HG03095 (cell line): ENCODE results near the gene ST3GAL4.

ENCODE experiments used
- ATAC-seq: cut with Tn5 transposase; IDR thresholded peaks from one replicate; pipeline ENCODE4 v1.9.1; 2021; ENCODE audit warnings: moderate library complexity; ENCODE audit not compliant: unreplicated experiment

ST3GAL4 gene

DNA sequence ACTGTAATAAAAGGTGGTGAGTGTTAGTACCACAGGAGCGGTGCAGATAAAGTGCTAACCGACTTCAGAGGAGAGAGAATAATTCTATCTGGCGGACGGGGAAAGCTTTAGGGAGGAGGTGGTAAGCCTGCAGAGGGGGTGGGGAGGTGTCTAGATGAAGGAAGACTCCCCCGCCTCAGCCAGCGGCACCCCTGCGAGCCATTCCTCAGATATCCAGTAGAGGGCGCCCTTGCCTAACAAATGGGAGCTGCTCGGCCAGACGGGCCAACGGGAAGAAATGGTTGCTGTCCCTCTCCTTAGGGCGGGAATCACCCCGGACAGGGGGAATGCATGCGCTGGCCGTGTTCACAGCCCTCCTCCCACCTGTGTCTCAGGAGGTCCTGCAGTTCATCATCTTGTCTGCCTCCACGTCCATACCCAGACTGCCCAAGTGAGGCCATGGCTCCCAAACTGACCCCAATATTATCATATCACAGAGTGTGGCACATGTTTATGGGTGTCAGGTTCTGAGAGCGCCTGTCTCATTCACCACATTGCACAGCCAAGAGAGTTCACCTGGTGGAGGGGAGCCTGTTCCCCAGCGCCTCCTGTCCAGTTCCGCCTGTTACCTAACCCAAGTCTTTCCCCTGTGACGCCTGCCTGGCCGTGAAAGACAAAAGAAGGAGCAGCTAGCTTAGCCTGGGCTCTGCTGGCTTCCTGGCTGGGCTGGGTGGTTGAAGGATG lies 85.5 kb downstream of the ST3GAL4 start:
- no peak for ATAC-seq

DNA sequence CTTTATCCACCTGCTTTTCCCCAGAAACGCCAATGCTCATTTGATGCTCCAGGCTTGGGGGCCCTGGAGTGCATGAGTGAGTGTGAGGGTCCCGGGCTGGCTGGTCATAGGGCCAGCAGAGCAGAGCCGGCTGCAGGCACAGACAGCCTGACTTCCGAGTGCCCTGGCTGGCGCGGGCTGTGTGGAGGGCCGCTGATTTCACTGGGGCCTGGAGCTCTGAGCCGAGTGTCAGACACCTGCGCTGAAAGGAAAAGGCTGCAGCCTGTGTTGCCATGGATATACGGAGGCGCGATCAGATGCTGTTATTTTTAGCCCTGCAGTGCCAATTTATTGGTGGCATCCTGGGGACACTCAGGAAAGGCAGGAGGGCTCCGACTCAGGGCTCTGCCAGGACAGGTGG lies 87.6 kb downstream of the ST3GAL4 start:
- no peak for ATAC-seq

DNA sequence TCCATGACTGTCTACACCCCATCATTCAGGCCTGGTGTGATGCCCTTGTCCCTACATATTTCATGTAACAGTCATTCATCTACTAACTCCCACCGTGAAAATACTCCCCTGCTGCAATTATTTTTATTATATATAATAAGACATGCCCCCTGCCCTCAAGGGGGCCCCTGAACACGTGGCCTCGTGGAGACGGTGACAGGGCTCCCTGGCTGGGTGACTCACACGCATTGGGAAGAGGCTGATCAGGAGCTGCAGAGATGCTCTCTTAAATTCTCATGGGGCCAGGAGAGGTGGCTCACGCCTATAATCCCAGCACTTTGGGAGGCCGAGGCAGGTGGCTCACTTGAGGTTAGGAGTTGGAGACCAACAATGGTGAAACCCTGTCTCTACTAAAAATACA lies 88.6 kb downstream of the ST3GAL4 start:
- no peak for ATAC-seq

DNA sequence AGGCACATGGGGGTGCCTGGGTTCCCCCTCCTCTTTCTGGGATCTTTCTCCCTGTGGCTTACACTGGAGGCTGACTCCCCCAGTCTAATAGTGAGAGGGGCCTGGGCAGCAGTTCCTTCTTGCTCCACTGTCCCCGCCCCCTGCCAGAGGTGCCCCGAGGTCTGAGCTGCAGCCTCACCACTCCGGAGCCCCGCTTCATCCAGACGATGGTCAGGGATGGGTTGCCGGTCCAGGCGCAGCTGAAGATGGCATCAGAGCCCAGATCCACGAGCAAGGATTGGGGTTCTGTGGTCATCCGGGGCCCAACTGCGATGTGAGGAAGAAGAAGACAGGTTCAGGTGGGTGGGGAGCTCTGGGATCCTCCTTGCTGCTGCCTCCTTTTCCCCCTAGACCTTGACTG lies 91.1 kb downstream of the ST3GAL4 start:
- ATAC-seq, result no peak

DNA sequence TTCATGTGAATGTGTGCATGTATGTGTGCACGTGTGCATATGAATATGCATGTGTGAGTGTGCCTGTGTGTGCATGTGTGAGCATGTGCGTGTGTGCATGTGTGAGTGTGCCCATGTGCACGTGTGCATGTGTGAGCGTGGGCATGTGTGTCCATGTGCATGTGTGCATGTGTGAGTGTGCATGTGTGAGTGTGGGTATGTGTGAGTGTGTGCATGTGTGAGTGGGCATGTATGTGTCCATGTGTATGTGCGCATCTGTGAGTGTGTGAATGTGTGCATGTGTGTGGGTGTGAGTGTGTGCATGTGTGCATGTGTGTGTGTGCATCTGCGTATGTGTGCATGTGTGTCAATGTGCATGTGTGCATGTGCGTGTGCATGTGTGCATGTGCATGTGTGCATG lies 94.7 kb downstream of the ST3GAL4 start:
- ATAC-seq, result no peak

DNA sequence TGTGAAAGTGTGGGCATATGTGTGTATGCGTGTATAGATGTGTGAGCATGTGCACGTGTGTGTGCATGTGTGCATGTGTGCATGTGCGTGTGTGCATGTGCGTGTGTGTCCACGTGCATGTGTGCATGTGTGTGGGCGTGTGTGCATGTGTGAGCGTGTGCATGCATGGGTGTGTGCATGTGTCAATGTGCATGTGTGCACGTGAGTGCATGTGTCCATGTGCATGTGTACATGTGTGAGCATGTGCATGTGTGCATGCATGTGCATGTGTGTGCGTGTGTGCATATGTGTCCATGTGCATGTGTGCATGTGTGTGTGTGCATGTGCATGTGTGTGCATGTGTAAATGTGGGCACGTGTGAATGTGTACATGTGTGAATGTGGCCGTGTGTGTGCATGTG lies 95.3 kb downstream of the ST3GAL4 start:
- no peak for ATAC-seq

DNA sequence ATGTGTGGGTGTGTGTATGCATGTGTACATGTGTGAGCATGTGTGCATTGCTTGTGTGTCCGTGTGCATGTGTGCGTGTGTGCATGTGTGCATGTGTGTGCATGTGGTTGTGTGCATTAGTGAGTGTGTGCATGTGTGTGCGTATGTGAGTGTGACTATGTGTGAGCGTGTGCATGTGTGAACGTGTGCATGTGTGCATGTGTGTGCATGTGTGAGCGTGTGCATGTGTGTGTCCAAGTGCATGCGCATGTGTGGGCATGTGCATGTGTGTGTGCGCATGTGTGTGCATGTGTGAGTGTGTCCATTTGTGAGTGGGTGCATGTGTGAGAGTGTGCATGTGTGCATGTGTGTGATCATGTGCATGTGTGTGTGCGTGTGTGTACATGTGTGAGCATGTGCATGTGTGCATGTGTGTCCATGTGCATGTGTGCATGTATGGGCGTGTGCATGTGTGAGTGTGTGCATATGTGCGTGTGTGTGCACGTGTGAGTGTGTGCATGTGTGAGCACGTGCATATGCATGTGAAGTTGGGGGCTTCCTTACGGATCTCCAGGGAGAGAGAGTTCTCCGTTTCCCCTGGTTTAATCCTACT lies 95.8 kb downstream of the ST3GAL4 start:
- ATAC-seq, result no peak

DNA sequence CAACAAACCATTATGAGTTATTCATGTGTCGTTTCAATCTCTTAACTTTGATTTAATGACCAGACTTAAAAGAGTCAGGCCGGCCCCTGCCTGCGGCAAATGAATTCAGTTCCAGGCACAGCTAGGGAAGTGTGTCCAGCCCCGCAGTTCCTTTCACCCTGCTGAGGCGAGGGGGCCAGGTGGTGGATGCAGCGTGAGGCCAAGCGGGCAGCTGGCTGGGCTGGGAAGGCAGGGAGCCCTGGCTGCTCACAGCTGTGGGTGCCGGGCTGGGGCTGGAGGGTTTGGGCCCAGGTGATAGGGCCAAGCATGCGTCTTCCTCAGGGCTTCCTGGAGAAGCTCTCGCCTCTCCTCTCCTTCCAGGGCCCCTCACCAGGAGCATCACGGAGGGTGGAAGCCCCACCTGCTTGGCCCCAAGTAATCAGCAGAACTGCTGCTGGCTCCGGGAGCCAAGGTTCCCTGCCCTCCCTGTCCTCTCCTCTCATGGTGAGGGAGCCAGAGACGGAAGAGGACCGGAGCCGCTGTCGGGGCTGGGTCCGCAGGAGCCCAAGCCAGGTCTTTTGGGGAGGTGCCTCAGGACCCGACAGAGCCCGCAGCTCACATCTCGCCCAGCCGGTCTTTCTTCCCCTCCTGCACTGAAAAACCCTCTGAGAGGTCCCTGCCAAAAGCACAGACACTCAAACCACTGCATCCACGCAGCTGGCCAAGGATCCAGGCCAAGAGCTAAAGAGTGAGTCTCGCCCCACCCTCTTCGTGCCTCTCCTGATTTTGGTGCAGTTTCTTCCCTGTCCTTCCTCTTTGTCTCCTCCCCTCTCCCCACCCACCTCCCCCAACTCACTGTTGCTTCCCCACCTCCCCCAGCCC lies 97.0 kb downstream of the ST3GAL4 start:
- no peak for ATAC-seq

DNA sequence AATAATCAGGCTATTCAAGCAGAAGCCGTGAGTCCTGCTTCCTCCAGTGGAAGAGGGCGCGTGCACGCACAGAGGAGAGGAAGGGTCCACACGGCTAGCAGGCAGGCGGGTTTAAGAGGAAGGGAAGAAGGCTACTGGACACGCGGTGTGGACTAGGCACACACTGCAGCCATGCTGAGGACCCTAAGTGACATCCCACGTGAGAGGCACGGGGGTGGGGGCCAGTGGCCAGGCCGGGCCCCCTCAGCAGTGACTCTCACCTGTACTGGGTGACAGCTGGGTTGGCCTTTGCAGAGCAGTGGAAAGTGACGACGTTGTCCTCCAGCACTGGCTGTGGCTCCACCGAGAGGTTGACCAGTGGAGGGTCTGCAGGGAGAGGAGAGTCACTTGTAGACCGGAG lies 100.6 kb downstream of the ST3GAL4 start:
- ATAC-seq, result no peak

DNA sequence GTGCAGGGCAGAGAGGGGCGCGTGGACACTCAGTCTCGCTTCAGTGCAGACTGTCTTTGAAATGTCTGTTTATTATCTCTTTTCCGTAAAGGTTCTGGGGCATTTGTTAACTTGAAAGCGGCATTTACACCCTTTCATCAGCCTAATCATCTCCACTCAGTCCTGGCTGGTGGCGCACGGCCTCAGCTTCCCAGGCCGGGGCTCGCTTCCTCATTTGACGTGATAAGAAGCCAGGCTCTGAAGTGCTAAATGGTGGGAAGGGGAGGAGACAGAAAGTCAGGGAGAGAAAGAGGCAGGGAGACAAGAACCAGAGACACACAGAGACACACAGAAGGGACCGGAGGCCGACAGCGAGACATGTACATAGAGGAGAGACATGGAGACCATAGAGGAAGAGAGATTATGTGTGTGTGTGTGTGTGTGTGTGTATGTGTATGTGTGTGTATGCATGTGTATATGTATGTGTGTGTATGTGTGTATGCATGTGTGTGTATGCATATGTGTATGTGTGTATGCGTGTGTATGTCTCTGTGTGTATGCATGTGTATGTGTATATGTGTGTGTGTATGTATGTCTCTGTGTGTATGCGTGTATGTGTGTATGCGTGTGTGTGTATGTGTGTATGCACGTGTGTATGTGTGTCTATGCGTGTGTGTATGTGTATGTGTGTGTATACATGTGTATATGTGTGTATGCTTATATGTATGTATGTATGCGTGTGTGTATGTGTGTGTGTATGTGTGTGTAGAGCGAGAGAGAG lies 101.5 kb downstream of the ST3GAL4 start:
- ATAC-seq, result no peak

DNA sequence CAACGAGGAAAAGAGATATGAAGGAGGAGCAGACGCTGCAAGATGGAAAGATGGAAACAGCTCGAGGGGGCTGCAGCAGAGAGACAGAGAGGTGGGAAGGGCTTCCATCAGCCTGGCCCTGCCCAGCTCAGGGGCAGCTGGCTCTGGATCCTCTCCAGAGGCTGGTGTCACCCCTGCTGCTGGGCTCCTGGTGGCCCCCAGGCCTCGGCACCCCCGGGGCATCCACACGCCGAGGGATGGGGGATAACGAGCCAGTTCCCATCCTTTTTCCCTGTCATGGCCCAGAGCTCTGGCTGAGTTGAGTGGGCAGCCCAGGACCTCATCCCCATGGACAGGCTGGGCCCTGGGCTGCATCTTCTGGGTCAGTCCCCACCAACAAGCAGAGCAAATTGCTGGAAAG lies 102.3 kb downstream of the ST3GAL4 start:
- ATAC-seq, result no peak

DNA sequence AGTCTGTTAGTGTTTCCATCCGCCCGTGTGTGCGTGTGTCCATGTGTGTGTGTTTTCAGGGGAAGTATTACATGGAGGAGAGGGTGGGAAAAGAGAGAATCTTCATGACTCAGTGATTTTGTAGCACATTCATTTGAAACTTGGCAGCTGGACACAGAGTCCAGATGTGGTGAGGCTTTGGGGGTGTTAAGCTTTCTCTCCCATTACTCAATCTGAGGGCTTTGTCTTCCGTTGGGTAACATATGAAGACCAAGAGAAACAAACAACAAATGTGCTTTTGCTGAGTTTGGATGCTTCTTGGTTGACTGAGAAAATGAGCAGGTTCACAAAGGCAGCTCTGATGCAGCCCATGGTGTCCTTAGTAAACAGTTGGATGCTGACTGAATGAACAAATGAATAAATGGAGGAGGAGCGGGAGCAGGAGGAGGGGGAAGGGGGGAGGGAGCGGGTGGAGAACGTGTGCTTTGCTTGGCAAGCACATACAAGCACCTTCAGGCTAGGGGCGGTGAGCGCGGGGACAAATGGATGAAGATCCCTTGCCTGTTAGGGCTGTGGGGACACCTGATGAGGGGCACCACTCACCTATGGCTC lies 104.3 kb downstream of the ST3GAL4 start:
- no peak for ATAC-seq

DNA sequence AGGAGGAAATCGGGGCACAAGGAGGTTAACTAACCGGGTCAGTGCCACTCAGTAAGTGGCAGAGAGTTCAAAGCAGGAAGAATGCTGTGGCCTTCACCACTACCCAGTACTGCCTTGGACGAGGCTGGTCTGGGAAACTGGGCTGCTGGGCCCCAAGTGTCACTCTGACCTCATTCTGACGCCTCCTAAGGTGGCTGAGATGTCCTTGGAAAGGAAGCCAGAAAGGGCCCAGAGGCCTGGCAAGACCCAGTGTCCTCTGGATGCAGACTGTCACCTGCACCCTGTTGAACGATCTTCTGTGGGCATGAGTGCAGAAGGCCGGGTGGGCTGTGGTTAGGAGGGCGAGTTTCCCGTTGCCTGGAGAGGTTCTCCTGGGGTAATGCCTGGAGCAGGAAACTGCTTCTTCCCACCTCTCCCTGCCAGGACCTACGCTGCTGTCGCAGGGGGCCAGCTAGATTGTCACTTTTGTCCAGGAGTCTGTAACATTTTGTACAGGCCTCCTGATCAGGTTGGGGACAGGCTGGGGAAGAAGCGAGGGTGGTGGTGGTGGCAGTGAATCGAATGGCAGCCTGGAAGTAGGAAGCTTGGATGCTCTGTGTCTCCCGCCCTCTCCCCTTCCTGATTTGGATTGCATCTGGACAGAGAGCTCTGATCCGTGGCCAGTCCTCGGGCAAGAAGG lies 105.1 kb downstream of the ST3GAL4 start:
- no peak for ATAC-seq

DNA sequence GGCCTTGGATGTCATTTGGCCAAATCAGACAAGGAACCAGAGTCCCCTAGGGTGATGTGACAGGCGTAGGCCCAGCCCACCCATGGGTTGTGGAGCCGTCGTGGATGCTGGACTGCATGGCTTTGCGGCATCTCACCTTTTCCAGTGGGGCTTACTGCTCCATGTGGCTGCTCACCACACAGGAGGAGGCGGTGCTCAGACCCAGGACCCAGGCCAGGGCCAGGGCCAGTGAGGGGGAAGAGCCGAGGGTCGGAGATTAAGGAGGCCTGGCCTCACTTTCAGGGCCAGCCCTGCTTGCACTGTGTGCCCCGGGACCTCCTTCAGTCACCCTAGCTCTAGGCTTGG lies 105.6 kb downstream of the ST3GAL4 start:
- no peak for ATAC-seq

DNA sequence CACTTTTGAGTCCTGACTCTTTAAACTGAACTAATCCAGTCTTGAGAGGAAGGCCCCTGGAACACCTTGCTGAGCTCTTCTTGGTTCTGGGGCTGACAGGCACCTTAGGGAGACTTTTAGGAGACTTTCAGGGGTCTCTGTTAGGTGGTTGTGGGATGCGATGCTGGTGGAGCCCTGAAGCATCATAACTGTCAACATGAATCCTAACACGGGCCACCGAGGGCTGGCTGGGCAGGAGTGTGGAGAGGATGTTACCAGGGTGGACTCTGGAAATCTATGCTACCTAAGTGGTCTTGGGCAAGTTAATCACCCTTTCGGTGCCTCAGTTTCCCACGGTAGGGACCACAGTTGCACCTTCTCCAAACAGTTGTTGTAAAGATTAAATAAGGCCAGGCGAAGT lies 106.5 kb downstream of the ST3GAL4 start:
- no peak for ATAC-seq

DNA sequence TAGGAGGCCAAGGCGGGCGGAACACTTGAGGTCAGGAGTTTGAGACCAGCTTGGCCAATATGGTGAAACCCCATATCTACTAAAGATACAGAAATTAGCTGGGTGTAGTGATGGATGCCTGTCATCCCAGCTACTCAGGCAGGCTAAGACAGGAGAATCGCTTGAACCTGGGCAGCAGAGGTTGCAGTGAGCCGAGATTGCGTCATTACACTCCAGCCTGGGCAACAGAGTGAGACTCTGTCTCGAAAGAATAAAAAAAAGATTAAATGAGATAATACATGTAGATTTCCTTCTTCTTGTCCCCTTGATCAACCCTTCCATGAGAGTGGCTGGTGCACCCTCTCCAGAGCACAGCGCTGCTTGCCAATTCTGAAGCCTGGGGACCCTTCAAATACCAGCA lies 106.9 kb downstream of the ST3GAL4 start:
- no peak for ATAC-seq
